Ovary (tissue), 9 donors: ENCODE results near the gene ME3. TPM values are rescaled to one million over a fixed set of nuclear protein-coding genes. Genes with fewer than 3 reads are reported as not detected.

Experiments used
- DNase-seq, 5 donors: peaks; one replicate each; pipeline ENCODE4 v3.0.0-alpha.2; 2019 to 2020
- H3K27ac ChIP-seq, 2 donors: fragments of 200-600 bp; one replicate each; pipeline versions ENCODE4 v1.5.1 to v1.8.0; 2019 to 2022
- H3K27me3 ChIP-seq: fragments of 200-600 bp; one replicate; pipeline ENCODE4 v1.8.0; 2022
- H3K36me3 ChIP-seq: fragments of 200-600 bp; sonication (generic); one replicate; pipeline ENCODE4 v1.5.1; 2019
- H3K4me1 ChIP-seq: one replicate; pipeline ENCODE4 v1.8.1; 2013; ENCODE audit warnings: mild to moderate bottlenecking, moderate library complexity; ENCODE audit not compliant: insufficient read depth
- H3K4me3 ChIP-seq: fragments of 200-600 bp; sonication (generic); one replicate; pipeline ENCODE4 v1.5.1; 2017
- H3K9me3 ChIP-seq, 2 donors: fragments of 200-600 bp in 1 of 2; sonication (generic) in 1 of 2; one replicate each; pipeline versions ENCODE4 v1.5.1 to v1.8.1; 2013 to 2019; ENCODE audit warnings: mild to moderate bottlenecking in 1 of 2, moderate library complexity in 1 of 2
- CTCF ChIP-seq, 3 donors: fragments of 450-650 bp in 2 of 3; fragments of 200-600 bp in 1 of 3; IDR thresholded peaks; one replicate each; pipeline versions ENCODE4 v1.5.1 to v1.8.0; 2016 to 2022; ENCODE audit warnings: antibody characterized with exemption in 3 of 3, mild to moderate bottlenecking in 1 of 3
- EP300 ChIP-seq: sonication (generic); formaldehyde crosslinking; IDR thresholded peaks from one replicate; pipeline ENCODE4 v1.6.1; 2017; ENCODE audit warnings: antibody characterized with exemption
- POLR2A ChIP-seq: fragments of 450-650 bp; IDR thresholded peaks from one replicate; pipeline ENCODE4 v1.6.1; 2017; ENCODE audit warnings: antibody characterized with exemption, mild to moderate bottlenecking, moderate library complexity
- WGBS, 3 donors: extraction: QIAGEN DNeasy Blood & Tissue Kit in 1 of 3; methylation state at CpG; one replicate each; pipeline versions ENCODE4 v1.1.5 to v1.1.7; 2013 to 2017; 5-methylcytosine and 5-hydroxymethylcytosine counted together
- intact Hi-C, 4 donors: fragments of 100-400 bp; cut with DNase I; formaldehyde crosslinking; loops; one replicate each; pipeline versions ENCODE4 v1.11.0 to v1.15.1; 2022 to 2023
- polyA plus RNA-seq, 2 donors: library from polyadenylated mRNA; stranded (reverse); fragments of 200-250 nt in 1 of 2; fragments of 350-450 nt in 1 of 2; fragmentation: Illumina TruSeq in 1 of 2; extraction: RNeasy Lipid Tissue Mini Kit (QIAGEN cat#74804) in 1 of 2; gene quantifications; one replicate each; pipeline ENCODE4 v1.2.3, GENCODE V29; 2013 to 2014
- total RNA-seq, 7 donors: library from RNA; depleted of rRNA in 2 of 7; stranded (reverse); fragments of >200 nt in 2 of 7; fragmentation: NEBNext Ultra II Directional in 3 of 7; extraction: Animal tissue kit (Norgen Biotek cat#: 25700) in 3 of 7; gene quantifications; one replicate each; pipeline versions ENCODE4 v1.1.0 to v1.2.4, GENCODE V29; 2016 to 2023
- donor health status: DM: no; HTN: no; CAD: no; lungs with moderate emphysema.
- donor health status: DM: no; HTN: no; CAD: no.
- donor health status: Bipolar disorder and iron deficiency.
- donor health status: DM: yes; HTN: yes; CAD: no.
- donor health status: DM: no; HTN: no; CAD: no.
- donor health status: DM: yes; HTN: yes; CAD: no.

Gene ME3
- total and polyA plus RNA-seq, 9 donors, result 25.2 to 48.6 (median 43.1) TPM

GRCh38 chr11:86482692-86483091, 189.7 kb downstream of the ME3 start:
- H3K27me3 ChIP-seq, result no peaks in the 10 kb centered on the region
- H3K27ac ChIP-seq, result no peak overlapping the region
- 68 to 72% (median 69%) methylated on average over 2 of the region's 2 CpGs for WGBS, 3 donors
- H3K4me1 ChIP-seq, result peaks cover 13% of the 10 kb centered on the region
- DNase-seq, result no peak
- TF ChIP-seq CTCF (IDR thresholded peaks at IDR 0.05) (no peak), POLR2A (no peak), EP300 (no peak)
- intact Hi-C loops, result no loop called here
- H3K36me3 ChIP-seq, result no peaks in the 10 kb centered on the region
- H3K9me3 ChIP-seq, result no peaks in the 10 kb centered on the region
- no peak overlapping the region for H3K4me3 ChIP-seq

GRCh38 chr11:86481399-86481798, 191.0 kb downstream of the ME3 start:
- Histone ChIP-seq H3K27me3 (no peaks in the 10 kb centered on the region), H3K9me3 (no peaks in the 10 kb centered on the region), H3K36me3 (no peaks in the 10 kb centered on the region), H3K27ac (no peak overlapping the region), H3K4me3 (no peak overlapping the region), H3K4me1 (peaks cover 19% of the 10 kb centered on the region)
- intact Hi-C loops, result no loop called here
- TF ChIP-seq EP300 (no peak), POLR2A (no peak), CTCF (IDR thresholded peaks at IDR 0.05) (no peak)
- 36 to 69% (median 36%) methylated on average over 1 of the region's 1 CpG for WGBS, 3 donors
- DNase-seq, result no peak

- H3K27me3 ChIP-seq, result no peaks in the 10 kb centered on the region
- intact Hi-C loops, result no loop called here
- H3K4me3 ChIP-seq, result no peak overlapping the region
- no peak overlapping the region for H3K27ac ChIP-seq
- DNase-seq, result no peak
- no peaks in the 10 kb centered on the region for H3K36me3 ChIP-seq
- TF ChIP-seq POLR2A (no peak), EP300 (no peak), CTCF (IDR thresholded peaks at IDR 0.05) (no peak)
- H3K9me3 ChIP-seq, result no peaks in the 10 kb centered on the region
- peaks cover 20% of the 10 kb centered on the region for H3K4me1 ChIP-seq
Observed at GRCh38 chr11:86478348-86478747, 194.1 kb downstream of the ME3 start.

- Histone ChIP-seq H3K4me1 (peaks cover 18% of the 10 kb centered on the region), H3K27ac (no peak overlapping the region), H3K27me3 (no peaks in the 10 kb centered on the region), H3K4me3 (no peak overlapping the region), H3K36me3 (no peaks in the 10 kb centered on the region), H3K9me3 (no peaks in the 10 kb centered on the region)
- 27 to 33% (median 27%) methylated on average over 5 of the region's 5 CpGs for WGBS, 3 donors
- intact Hi-C loops, result no loop called here
- no peak for TF ChIP-seq CTCF (IDR thresholded peaks at IDR 0.05)
- TF ChIP-seq EP300, result no peak
- no peak for TF ChIP-seq POLR2A
- peak in 2 of 5 donors; percentile 44 to 55 for DNase-seq
Observed at GRCh38 chr11:86477495-86478155, 194.8 kb downstream of the ME3 start.
